Stimulated activated naive CD8-positive, alpha-beta T cell treated with anti-CD3 and anti-CD28 coated beads, Interleukin-15, Interleukin-2, amounts not matched to agents 100 U/mL and 50 U/mL, for 24 hours (primary cell): Measurements from ENCODE around the gene NAV2.
A peak's percentile ranks its signal among the peaks of the same experiment; 100 is the strongest.

ENCODE experiments used
- ATAC-seq: fragments of 150-1000 bp; cut with Tn5 transposase; one replicate; pipeline ENCODE4 v1.10.0; 2021
- DNase-seq: peaks from one replicate; pipeline ENCODE4 v3.0.0; 2021

NAV2 gene

DNA sequence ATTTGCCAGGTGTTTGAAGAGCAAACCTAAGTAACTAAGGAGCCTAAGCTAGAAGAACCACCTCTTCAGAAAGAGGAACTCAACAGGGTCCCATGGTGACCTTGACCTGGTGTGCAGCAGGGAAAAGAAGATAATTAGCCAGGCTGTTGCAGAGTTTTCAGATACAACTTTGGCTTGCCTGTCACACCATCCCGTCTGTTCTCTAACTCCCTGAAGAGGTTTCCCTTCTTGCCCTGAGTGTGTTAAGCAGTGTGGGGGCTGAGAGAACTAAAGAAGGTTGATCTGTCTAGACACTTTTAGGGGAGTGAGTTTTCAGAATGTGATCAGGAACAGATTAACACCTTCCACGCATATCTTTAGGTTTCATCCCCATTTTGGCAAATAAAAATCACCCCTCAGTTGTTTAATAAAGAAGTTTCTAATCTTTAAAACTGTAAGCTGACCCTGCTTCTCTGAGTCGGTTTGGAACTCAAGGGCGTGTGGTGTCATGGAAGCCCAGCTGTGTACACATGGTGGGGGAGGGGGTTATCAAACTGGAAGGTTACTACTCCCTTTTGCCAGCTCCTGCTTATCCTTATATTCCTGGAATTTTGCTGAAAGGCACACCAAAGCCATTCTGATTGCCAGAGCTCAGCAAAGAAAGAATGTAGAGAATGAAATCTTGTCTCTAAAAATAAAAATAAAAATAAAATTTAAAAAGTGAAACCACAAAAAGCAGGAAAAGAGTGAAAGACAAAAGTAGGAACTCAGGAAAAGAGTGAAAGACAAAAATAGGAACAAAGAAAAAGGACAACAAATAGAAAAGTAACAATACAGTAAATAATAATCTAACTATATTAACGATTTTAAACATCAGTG, 377.4 kb downstream of the NAV2 start:
- ATAC-seq (no peak), DNase-seq (no peak)

DNA sequence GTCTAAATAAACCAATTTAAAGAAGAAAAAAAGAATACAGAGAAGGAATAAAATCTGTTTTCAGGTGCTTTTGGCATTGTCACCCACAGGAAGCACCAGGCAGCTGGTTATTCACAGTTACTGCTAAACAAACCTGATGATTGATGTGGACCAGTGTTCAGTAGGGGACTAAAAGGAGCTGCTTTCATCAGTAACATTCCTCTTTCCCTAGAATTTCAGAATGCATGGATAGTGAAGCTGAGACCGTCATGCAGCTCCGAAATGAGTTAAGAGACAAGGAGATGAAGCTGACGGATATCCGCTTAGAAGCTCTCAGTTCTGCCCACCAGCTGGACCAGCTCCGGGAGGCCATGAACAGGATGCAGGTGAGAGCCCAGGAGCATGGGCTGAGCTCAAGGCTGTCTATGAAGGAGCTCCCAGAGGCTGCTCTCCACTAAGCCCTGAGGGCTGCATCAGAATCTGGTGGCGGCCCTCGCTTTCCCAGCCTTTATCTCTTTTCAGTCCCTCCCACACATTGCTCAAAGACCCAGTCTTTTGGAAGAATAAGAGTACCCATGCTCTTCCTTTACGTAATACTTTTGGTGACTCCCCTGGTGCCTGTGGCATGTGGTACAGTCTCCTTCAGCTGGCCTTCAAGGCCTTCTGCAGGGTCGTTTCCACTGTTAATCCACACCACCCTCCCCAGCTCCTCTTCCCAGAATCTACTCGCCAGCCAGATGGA, 378.2 kb downstream of the NAV2 start:
- DNase-seq (no peak), ATAC-seq (no peak)

DNA sequence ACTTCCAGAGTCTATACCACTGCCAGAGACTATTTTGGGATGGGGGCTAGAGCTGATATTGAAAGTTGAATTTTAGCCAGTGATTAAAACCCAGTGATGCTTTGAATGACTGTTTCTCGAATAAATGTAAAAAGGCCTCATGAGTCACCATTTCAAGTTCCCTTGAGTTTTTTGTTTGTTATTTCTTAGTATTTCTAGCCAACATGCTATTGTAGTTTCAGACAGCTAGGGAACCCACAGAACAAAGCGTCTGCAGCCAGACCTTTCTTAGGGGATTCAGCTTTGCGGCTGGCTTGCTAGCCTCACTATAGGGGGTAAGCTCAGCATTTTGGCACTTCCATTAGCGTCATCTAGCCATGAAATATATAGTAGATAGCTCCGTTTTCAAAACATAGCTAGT, 381.1 kb downstream of the NAV2 start:
- no peak for DNase-seq
- no peak for ATAC-seq

GRCh38 chr11:20095189-20095588, 382.6 kb downstream of the NAV2 start:
- ATAC-seq (no peak), DNase-seq (no peak)

DNA sequence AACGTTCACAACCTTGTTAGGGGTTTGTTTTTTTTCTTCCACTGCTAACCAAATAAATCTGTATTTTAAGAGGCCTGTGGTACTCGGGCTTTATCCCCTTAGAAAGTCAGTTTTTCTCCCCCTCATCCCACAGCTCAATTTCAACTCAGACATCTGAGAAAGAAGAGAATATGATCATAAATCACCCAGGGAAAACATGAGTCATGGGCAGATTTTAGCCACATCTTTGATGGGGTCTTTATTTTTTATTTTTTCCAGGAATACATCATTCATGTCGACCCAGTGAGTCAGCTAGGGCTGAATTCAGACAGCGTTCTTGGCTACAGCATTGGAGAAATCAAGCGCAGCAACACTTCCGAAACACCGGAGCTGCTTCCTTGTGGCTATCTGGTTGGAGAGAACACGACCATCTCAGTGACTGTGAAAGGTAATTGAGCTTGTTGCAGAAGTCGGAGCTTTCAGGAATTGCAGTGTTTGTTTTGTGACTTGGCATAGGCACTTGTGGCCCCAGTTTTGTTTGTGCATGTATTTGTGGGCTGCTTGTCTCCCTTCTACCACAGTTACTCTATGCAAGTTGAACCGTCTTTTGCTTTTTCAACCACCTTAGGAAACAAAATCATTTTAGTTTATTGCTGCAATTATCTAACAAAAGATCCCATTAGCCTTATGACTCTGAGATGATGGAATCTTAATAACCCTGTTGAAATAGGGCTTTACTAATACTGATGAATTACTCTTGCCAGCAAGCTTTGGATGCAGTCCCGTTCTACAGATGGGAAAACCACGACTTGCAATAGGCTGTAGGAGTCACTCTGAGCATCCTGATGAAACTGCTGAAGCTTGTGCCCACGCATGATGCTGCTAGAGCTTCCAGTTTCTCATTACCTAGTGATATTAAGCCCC, 384.9 kb downstream of the NAV2 start:
- ATAC-seq, result no peak
- DNase-seq, result no peak

DNA sequence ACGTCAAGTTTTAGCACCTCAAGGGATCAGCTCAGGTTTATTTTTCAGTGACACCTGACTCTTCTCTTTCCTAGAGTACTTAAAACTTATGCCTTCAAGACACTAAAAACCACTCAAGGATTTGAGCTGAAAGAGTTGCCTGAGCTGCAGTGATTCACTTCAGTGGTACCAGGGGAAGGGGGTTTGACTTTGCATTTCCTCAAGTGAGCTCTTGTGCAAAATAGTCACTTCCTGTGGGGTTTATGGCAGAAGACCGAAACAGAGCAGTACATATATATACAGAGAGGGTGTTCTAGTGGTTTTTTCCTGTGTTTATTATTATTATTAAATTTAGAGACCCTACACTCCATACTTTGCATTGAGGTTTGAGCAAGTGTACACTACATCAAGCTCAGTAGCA, 386.9 kb downstream of the NAV2 start:
- no peak for DNase-seq
- no peak for ATAC-seq

DNA sequence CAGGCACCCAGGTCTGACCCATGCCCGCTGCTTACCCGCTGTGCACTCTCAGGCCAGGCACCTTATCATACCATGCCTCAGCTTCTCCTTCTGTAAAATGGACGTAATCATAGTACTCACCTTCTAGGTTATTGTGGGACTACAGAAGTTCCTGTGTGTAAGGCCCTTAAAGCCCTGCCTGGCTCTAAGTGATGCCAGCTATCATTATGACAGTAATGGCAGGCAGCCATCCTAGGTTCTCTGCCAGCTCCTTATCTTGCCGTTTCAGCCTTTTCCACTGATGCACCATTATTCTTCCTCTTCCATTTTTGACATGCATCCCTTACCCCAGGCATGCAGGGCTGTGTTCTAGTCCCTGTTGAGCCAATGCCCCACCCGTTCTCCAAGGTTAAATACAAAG, 389.8 kb downstream of the NAV2 start:
- DNase-seq (no peak), ATAC-seq (no peak)

GRCh38 chr11:20103281-20103680, 390.6 kb downstream of the NAV2 start:
- no peak for DNase-seq
- ATAC-seq, result no peak

- ATAC-seq (no peak), DNase-seq (no peak)
These were observed 392.8 kb downstream of the NAV2 start for GRCh38 chr11:20105427-20105826.

DNA sequence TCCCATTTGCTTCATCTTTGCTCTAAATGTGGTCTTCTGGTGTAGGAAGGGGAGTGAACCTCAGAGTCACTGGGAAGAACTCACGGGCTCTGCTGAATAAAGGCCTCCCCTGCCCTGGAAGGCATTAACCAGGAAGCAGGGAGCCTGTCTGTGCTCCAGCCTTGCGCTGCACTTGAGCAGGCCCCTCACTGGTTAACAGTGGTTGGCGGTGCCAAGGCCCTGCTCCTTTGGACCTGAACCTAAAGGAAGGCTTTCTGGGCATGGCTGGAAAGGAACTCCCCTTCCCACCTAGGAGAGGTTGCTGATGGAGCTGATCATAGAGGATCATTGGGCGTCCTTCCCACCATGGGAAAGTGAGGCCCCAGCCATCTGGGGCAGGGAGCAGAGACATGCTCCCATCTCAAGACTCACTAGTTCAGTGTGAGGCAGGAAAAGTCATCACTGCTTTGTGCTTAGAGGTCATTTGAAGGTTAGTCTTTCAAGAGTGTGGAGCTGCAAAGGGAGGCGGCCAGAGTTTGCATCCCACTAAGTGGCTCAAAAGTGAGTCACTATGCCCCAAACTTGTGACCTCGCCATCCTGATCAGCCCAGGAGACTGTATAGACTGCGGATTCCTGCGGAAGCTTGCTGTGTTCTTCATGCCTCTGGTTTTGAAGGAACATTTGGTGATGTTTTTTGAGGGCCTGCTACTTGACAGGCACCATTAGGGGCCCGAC, 397.3 kb downstream of the NAV2 start:
- DNase-seq (no peak), ATAC-seq (no peak)

DNA sequence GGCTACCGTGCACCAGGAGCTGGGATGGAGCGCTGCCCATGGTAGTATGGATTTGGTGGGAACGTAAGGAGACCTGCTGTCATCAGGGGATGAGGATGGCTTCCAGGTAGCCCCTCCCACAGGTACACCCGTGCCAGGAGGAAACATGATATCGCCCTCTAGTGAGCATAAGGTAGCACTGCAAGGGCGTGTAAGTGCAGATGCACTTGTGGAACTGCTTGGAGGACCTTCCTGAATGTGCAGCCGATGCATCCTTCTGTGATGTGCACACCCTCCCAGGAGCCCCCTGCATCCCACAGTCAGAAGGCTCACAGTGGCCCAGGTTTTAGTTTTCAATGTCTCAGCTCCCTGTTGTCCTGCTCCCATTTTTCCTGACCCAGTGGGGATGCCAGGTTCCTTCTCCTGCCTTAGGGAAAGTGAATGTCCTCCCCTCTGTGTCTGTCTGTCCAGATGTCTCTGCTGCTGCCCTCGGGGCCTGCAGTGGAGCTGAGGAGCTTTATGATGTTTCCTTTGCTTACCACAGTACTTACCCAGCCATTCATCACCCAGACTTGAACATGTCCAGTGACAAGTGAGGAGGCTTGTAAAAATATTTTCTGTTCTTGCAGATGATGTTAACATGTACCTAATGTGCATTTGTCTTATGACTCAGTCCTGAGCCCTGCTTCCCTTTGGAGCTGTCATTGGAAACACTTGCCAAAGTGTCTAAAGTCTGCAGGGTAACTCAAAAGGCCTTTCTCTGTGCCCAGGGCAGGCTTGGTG, 398.5 kb downstream of the NAV2 start:
- peak; percentile 55 for DNase-seq
- ATAC-seq, result peak; percentile 57

DNA sequence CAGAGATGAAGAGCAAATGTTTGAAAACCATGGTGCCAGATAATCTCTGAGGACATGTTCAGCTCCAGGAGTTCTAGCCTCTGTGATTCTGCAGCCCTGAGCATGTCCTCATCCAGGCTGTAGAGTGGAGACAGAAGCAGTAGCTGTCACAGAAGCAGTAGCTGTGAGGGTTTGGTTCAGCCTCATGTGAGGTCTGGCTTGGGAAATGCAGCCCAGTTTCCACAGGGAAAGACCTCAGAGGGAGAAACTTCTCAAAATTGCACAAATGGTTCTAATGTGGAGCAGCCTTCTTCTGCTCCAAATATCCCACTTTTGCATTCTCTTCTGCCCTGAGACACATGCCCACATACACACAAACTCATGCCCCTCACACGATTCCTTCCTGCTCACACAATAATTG, 399.2 kb downstream of the NAV2 start:
- DNase-seq (no peak), ATAC-seq (no peak)

- DNase-seq (peak; percentile 18), ATAC-seq (peak; percentile 71)
These were observed 399.9 kb downstream of the NAV2 start for GRCh38 chr11:20112291-20113148.

DNA sequence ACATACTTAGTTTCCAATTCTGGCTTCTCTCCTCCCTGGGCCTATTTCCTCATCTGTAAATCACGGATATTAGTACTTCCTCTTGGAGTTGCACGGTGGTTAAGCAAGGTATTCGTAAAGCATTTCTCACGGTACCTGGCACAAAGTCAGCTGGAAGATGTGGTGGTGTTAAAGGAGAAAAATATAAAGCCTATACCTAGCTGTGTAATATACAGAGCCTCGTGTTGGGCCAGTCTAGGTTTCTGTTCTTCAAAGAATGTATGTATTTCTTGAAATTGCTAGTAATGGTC, 400.5 kb downstream of the NAV2 start:
- ATAC-seq (no peak), DNase-seq (no peak)

- DNase-seq, result no peak
- no peak for ATAC-seq
These were observed 402.0 kb downstream of the NAV2 start for GRCh38 chr11:20114588-20114987.

DNA sequence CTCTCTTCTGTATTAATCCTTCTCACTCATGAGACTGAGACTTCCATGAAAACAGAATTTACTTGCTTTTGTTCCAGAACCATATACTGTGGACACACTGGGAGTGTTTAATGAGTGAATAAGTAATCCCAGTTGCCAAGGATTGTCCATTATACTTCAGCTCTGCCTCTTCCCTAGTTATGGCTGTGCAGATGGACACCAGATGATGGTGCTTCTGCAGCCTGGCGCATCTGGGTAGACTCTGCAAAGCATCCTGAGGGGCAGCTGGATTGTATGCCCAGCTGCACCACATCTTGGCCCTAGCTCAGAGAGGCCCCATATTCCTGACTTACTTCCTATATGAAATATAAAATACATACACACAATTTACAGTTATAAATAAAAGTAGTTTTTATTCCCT, 404.2 kb downstream of the NAV2 start:
- no peak for ATAC-seq
- DNase-seq, result no peak

GRCh38 chr11:20117291-20117690, 404.7 kb downstream of the NAV2 start:
- no peak for DNase-seq
- no peak for ATAC-seq

DNA sequence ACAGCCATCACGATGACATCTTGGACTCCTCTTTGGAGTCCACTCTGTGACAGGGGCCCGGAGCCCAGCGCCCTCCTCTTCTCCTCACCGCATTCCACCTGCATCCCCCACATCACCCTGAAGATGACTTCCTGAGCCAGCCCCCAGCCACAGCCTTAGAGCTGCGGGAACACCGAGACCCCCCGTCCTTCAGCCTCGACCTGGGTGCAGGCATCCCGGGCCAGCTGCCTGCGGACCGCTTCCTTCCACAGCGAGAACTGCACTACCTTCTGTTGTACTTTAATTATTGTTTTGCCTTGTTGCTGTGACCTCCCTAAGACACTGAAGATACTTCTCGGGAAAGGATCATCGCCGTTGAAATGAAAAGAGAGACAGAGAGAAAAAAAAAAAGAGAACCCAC, 405.6 kb downstream of the NAV2 start:
- DNase-seq (no peak), ATAC-seq (no peak)

- DNase-seq (no peak), ATAC-seq (no peak)
These were observed 406.7 kb downstream of the NAV2 start for GRCh38 chr11:20119315-20119714.

- DNase-seq (no peak), ATAC-seq (no peak)
These were observed 407.7 kb downstream of the NAV2 start for GRCh38 chr11:20120134-20120925.
